ENCODE measurements around the gene RPH3AL.

The RPH3AL gene

DNA sequence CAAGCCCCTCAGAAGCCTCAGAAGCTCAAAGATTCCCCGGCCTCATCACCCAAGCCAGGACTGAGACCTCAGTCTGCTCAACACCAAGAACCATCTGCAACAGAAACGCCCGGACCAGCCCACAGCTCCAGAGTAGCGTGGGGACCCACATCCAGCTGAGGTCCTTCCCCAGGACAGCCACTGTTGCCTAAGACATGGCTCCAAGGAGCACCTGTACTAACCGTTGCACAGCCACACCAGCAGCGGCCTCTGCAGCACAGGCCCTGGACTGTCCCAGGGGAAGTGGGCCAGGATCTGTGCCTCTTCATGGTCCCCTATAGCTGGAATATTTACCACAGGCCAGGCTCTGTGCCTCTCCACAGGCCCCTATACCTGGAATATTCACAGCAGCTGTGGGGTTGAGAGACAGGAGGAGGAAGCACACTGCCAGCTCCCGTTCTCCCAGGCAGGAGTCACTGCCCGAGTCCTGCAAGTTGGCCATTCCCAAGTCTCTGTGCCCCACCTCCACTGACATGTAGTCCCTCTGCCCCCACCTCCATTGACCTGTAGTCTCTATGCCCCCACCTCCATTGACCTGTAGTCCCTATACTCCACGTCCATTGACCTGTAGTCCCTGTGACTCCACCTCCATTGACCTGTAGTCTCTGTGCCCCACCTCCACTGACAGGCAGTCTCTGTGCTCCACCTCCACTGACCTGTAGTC, 38.5 kb downstream of the RPH3AL start:
- no peak for DNase-seq

DNA sequence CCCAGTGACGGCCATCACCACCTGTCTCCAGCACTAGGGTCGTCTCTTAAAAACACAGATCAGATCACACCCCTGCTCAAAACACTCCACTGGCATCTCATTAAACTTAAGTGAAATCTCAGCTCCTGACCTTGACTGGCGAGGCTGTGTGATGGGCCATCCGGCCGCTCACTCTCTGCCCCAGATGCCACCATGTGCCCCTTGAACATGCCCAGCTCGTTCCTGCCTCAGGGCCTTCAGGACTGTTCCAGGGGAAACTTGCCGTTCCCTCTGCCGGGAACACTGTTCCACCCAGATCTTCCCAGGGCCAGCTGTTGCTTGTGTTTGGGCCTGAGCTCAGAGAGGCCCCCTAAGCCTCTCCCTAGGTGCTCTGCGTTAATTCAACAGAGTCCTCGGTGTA, 39.4 kb downstream of the RPH3AL start:
- no peak for DNase-seq

DNA sequence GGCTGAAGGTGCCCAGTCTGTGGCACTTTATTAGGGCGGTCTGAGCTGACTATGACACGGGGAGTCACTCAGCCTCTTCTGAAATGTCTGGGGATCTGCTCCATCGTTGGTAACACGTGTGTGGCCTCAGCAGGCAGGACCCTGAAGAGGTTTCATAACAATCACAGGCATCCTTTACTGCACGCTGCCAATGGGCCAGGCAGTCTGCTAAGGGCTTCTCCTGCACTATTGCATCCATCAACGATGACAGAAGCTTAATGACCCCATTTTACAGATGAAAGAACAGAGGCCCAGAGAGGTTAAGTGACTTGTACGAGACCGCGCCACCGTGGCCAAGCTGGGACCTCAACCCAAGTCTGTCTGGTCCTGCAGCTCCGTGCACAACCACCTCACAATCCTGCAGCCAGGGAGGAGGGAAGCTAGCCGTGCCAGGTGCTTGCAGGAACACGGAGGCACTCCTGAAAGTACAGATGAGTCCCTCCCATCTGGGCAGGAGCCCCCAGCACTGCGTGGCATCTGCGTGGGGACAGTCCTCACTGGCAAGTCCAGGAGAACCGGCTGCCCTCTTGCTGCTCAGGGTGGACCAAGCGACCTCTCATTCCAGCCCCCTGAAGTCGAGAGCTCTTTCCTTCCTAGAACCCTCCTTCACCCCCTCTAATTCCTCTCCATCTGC, 40.0 kb downstream of the RPH3AL start:
- DNase-seq = no peak

DNA sequence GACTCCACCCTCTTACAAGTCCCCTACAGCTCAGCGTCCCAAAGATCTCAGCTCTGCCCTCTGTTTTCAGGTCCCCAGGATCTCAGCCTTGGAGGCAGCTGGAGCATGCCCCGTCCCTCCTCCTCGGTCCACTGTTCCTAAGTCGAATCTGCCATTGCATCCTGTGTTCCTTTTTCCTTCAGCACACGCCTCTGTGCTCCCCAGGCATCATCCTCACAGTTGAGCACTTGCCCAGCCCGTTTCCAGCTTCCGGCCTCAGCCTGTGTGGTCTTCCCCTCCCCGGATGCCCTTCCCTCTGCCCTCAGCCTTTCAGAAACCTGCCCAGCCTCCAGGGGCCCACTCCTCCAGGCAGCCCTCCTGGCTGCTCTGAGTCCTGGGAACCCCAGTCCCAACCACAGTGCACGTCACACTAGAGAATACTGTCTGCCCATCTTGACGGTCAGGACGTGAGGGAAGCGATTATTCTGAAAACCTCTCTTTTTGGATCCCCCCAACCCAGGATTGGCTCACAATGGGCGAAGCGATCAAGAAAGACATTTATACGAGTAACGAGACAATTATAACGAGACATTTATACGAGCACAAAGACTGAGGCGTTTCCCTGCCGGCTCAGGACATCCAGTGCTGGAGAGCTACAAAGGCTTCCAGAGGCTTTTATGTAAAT, 41.4 kb downstream of the RPH3AL start:
- DNase-seq = no peak

DNA sequence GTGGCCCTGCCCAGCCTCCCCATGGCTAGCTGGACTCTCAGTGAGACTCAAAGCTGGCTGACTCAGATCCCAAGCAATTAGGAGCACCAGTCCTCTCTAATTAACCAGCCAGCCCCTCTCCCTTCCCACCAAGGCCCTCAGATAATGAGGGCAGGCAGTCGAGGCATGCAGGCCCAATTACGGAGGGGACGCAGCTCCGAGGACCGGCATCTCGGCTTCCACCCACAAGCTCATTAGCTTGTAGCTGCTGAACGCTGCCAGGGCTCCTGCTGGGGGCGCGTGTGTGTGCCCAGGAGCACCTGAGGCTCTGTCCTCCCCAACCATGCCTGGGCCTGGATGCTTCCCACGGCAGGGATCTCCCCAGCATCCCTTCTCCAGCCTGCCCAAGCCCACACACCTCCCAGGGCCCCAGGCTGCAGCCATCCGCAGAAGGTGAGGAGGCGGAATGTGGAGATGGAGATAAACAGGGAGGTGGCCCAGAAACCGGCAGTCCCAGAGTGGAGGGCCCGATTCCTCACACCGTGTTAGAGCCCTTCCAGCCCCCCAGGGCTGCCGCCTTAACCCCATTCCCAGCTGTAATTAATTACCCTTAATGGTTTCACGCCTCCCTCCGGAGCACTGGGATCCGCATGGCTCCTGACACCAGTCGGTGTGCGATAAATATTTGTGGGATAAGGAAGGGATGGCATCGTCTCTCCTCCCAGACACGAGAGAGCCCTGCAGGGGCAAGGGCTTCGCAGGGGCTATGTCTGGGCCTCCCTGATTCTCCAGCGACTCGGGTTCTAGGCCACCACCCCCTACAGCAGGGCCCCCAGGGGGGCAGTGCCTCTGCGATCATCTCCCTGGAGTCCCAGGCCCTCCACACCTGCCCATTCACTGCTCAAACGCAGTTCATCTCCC, 42.2 kb downstream of the RPH3AL start:
- DNase-seq = no peak

DNA sequence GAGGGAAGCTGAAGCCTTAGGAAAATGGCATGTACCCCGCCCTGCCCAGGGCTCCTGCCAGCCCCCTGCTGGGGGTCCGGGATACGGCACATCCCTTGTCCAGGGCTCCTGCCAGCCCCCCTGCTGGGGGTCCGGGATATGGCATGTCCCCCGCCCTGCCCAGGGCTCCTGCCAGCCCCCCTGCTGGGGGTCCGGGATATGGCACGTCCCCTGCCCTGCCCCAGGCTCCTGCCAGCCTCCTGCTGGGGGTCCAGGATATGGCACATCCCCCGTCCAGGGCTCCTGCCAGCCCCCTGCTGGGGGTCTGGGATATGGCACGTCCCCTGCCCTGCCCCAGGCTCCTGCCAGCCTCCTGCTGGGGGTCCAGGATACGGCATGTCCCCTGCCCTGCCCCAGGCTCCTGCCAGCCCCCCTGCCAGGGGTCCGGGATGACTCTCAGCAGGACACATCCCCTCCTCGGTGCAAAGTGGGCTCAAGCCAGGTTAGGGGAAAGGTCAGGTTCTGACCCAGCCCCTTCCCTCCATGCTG, 43.2 kb downstream of the RPH3AL start:
- DNase-seq = no peak

DNA sequence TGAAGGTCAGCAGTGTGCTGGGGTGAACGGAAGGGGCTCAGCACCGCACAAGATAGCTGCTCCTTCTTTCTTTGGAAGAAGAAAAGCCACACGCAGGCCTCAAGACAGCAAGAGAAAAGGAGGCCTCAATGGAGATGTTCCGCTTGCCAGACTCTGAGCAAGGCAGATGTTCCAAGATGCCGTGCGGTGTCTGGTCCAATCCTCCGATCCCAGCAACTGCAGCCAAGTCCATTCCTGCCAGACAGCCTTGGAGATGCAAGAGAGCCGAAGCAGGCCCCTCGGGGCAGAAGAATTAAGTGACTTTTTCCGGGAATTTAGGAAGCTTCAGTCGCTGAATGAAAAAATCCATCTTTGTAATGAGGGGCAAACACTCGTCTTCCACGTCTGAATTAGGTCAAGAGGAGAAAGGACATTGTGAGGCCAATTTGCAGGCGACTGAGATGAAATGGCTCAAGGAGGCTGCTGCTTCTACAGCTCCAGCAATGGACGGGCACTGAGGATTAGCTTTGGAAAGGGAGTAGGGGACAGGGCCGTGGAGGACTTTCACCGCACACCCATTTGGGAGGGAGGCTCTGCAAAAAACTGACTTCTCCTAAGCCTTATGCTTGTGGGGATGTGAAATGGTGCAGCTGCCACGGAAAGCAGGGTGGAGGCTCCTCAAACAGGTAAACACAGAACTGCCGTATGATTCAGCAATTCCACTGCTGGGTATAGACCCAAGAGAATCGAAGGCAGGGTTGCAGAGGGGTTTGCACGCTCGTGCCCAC, 44.7 kb downstream of the RPH3AL start:
- DNase-seq = no peak

DNA sequence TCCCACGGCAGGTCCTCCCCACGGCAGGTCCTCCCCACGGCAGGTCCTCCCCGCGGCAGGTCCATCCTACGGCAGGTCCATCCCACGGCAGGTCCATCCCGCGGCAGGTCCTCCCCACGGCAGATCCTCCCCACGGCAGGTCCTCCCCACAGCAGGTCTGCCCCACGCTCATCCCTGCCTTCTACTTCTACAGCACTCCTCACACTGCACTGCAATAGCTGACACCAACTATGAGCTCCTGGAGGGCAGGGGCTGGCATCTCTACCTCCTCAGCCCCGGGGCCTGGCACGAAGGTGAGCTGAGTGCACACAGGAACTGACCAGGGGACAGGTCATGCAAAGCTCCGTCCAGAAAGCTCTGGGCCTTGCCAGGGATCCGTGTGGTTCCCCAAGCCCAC, 45.3 kb downstream of the RPH3AL start:
- no peak for DNase-seq

DNA sequence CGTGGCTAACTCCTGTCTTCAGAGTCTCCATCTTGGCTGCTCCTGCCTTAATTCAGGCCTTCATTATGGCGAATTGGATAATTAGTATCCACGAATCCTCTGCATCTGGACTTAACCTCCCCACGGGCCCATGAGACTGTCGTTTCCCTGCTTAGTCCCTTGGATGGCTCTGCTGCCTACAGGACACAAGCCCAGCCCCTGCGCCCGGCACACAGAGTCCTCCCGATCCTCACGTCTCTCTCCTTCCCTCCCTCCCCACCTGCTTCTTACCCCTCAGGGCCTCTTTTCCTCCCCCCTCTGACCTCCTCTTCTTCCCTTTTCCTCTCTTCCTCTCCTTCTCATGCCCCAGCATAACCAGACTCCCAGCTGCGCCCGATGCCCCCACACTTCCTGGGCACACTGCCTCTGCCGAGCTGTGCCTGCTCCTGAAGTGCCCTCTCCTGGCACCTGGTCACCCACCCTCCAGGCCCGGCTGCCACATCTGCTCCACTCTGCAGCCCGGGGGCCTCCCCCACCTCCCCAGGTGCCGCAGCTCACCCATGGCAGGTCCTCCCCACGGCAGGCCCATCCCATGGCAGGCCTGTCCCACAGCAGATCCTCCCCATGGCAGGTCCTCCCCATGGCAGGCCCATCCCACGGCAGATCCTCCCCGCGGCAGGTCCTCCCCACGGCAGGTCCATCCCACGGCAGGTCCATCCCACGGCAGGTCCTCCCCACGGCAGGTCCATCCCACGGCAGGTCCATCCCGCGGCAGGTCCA, 45.9 kb downstream of the RPH3AL start:
- DNase-seq = no peak

DNA sequence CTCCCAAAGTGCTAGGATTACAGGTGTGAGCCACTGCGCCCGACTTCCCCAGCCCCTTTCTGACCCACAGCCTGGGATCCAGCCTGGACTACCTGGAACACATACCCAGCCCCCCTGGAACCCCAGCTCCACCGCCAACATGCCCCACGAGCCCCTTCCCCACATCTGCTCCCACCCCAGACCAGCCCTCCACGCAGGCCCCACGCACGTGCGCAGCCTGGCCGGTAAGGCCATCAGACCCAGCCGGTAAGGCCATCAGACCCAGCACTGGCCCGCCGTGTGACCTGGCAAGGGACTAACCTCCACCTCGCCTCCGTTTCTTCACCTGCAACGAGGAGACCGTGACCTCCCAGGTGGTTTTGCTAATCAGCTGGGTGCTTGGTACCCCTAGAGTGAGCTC, 46.5 kb downstream of the RPH3AL start:
- DNase-seq = no peak

DNA sequence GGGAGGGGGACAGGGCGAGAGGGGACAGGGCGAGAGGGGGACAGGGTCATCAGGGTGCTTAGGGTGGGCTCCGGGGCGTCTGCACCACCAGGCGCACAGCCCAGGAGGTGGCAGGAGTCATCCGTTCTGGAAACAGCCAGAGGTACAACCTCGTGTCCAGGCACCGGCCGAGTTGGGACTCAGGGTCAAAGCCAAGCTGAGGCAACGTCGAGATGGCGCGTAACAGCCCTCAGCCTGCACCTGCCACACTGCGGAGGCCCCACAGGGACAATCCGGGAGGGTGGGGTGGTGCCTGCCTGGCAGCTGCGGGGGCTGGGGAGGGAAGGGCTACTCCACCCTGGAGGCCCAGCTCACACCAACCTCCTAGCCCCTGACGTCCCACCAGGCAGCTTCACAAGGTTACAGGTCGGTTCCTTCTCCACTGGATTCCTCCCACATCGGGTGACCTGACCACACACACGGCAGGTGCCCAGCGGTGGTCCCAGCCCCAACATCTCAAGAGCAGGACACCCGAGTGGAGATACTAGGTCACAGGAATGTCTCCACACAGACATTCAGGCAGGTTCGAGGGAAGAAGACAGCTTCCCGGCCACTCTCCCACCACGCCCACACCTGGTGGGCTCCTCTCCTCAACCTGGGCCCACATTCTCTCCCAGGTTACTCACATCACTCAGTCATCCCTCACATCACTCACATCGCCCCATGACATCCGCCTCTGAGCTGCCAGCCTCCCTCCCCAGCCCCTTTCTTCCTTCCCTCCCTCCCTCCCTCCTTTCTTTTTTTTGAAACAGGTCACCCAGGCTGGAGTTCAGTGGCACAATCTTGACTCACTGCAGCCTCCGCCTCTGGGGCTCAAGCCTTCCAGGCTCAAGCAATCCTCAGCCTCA, 47.3 kb downstream of the RPH3AL start:
- no peak for DNase-seq

DNA sequence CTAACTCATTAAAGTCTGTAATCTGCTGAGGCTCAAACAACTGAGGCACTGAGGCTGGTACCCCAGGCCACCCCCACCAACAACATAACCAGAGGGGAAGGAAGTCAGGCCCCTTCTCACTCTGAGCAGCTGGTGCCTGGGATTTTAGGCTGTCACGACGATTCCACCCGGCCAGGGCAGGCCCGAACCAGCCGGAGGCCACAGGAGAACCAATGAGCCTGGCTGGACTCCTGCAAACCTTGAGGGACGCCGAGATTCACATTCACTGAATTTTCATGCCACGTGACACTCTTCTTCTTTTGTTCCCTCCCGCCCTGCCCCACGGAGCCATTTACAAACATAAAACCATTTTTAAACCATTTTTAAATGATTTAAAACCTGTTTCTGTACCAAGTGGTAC, 48.1 kb downstream of the RPH3AL start:
- no peak for DNase-seq

DNA sequence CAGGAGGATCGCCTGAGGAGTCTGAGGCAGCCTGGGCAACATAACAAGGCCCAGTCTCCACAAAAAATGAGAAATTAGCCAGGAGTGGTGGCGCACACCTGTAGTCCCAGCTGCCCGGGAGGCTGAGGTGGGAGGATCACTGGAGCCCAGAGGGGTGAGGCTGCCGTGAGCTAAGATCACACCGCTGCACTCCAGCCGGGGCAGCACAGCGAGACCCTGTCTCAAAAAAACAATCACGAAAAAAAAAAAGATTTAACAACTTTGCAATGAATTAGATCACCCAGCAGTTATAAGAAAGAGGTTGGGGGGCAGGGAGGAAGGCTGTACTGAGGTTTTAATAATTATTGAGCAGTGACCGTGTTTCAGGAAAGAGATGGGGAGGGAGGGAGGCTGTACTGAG, 49.4 kb downstream of the RPH3AL start:
- DNase-seq = no peak

DNA sequence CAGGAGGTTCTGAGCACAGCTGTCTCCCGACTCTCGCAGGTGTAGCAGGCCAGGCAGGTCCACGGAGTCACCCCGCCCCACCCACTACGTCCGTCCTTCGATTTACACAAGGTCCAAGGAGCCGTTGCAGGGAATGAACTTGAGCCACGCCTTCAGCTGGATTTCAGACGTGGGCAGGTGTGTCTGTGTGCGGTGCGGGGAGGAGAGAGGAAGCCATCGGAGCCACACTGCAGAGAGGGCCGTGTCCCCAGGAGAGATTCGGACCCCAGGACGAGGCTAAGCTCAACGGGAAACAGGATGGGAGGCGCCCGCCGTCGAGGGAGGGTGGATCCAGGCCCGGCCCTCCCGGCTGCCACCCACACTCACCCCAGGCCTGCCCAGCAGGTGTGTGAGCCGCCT, 50.3 kb downstream of the RPH3AL start:
- DNase-seq = no peak

DNA sequence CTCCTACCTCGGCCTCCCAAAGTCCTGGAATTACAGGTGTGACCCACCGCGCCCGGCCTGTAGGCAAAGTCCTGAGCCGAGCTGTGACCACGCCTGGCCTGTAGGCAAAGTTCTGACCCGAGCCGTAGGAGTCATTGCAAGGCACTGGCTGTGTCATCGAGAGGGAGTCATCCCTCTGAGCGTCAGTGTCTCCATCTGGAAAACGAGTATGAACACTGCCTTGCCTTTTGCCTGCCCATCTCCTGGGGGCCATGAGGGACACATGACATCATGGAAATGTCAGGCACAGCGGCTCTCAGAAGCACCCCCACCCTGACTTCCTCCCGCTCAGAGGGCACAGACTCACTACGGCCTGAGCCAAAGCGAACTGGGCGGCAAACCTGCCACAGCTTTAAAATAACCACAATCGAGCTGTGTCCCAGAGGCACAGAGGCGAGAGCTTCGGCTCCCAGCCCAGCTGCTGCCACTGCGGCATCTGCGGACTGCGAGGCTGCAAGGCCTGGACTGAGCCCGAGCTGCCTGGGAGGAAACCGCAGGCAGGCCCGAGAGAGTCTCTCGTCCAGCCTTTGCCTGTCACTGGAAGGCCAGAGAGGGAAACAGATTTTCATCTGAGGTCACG, 50.8 kb downstream of the RPH3AL start:
- no peak for DNase-seq

DNA sequence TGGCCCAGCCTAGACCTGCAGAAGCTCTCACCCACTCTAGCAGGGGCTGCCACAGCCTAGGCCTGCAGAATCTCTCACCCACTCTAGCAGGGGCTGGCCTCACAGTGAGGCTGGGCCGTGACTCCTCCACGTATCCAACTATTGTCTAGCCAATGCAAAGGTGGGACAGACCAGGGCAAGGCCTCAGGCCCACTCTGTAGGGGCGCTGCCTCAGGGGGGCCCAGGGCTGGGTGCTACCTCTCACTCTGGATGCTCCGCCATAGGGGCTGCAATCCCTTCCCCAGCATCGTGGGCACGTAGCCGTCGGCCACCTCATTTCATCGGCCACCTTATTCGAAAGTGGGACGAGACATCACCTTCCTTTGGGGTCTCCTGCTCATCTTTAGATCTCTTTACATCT, 51.7 kb downstream of the RPH3AL start:
- no peak for DNase-seq

DNA sequence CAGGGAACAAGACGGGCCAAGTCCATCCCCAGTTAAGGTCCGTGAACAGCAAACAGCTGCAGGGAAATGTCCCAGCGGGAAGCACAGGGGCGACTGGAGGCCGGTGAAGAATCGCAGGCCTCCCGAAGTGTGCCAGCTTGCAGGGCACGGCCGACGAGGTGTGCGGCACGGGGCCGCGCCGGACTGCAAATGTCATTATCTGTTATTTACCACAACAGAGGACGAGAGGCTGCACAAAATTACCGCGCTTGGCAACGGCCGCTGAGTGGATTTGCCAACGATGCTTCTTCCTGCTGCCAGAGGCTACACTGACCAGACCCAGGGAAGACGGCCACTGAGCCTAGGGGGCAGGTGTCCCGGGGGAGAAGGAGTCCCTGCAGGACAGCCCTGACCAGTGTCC, 53.1 kb downstream of the RPH3AL start:
- no peak for DNase-seq

DNA sequence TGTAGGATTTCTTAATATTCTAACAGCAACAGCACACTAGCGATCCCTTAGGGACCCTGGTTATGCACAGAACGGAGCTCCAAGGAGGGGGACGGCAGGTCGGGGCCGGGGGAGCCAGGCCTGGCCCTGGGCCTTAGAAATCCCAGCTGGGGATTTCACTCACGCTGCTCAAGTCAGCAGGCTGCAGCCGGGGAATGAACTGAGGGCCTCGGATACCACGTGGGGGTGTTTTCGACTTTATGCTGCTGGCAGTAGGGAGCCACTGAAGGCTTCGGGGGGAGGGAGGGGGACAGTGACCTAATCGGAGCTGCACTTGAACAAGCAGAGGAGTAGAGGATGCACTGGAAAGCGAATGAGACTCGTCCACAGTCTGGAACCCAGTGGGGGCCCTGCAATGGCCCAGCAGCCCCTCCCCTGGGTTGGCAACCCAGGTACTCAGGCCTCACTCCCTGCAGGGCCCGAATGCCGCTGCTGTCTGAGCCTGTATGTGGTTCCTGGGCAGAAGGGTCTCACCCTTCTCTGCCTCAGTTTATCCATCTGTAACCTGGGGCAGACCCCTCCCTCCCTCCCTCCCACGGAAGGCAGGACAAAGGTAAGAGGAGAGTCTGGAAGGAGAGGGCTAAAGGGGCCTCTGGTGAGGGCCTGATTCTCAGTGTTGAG, 53.7 kb downstream of the RPH3AL start:
- DNase-seq = no peak

DNA sequence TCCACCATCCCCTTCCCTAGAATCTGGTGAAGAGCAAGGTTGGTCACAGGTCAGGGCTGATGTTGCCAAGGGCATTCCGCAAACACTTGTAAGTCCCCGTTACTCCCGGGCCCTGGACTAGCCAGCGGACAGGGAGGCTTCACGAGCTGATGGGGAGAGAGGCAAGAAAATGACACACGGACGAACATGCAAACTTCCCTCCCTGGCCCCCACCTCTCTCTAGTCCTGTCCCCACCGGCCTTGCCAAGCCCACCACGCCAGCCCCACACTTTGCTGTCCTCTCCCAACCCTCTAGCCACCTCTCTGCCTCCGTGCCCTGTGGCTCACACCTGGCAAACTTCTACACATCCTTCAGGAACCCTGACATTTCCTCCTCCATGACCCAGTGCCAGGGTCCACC, 54.8 kb downstream of the RPH3AL start:
- DNase-seq = no peak
